GM21717 (cell line): ENCODE measurements around the gene NRAP.
"Not testable (repeated sequence)": the region's sequence is repeated elsewhere in the genome, so short reads cannot be mapped to it uniquely, and the experiment has no call there.

Source experiments
- ATAC-seq: cut with Tn5 transposase; IDR thresholded peaks from one replicate; pipeline ENCODE4 v1.9.1; 2021; ENCODE audit warnings: mild to moderate bottlenecking, moderate library complexity; ENCODE audit not compliant: unreplicated experiment

Gene NRAP

GRCh38 chr10:113681533-113682470 is 18.0 kb upstream of the NRAP start:
- ATAC-seq, result peak; percentile 64

GRCh38 chr10:113680190-113681111 is 16.6 kb upstream of the NRAP start:
- ATAC-seq, result peak; percentile 17

- ATAC-seq, result peak; percentile 73
Observed at GRCh38 chr10:113679463-113680189, 15.8 kb upstream of the NRAP start, which contains the start of gene CASP7. Gene CASP7 (plus strand): TSS chr10:113679912. CDS start chr10:113697494, 17,582 bp downstream.

GRCh38 chr10:113666682-113667252 is 2.9 kb upstream of the NRAP start:
- peak; percentile 78 for ATAC-seq

GRCh38 chr10:113665806-113666354 is 2.0 kb upstream of the NRAP start:
- ATAC-seq, result no peak

DNA sequence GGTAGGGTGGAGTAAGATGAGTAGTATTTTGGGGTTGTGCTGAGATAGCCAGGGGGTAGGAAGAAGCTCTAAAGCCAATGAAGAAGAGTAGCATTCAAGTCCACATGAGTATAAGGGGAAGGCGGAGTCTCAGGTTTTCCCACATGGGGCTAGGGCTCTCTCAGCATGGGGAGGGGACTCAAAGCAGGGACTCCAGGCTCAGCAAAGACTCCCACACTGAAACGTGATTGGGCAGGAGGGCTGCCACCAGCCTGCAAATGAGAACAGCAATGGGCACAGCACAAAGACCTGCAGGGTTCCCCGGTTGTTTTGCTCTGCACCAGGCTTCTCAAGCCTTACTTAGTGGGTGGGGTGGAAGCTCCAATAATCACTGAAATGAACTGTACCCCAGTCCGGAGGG is 1.5 kb upstream of the NRAP start:
- ATAC-seq, result no peak

GRCh38 chr10:113663142-113663541 is 699 bp downstream of the NRAP start:
- no peak for ATAC-seq

DNA sequence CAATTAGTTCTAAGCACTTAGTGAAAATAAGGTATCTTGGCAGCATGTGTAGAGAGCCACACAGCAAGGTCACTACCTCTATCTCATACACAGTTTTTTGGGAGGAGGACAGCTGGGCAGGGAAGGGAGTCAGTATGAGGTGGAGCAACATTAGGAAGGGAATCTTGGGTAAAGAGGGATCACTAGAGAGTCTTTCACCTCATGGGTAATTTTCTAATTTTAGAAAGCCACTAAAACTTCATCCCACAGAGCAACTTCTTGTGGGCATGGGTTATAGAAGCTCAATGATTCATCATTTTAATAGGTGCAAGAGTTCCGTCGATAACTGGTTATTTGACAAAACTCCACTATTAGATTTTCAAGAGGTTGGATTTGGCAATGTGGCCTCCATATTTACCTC is 2.5 kb downstream of the NRAP start:
- no peak for ATAC-seq

DNA sequence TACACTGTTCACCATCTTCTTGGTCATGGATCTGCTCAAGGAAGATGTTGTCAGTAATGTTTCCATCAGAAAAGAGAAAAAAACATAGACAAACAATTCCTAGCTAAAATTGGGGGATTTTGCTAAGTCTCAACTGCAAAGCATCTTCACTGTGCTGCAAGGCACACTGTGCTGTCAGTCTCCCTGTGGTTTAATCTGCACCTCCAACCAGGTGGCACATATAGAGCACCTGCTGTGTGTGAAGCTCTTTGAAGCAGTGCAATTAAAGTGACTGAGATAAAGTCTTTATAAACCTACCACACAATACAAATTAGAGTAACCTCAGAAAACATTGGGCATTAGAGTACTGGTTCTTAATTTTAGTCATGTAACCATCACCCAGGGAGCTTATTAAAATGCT is 6.3 kb downstream of the NRAP start:
- ATAC-seq, result no peak

DNA sequence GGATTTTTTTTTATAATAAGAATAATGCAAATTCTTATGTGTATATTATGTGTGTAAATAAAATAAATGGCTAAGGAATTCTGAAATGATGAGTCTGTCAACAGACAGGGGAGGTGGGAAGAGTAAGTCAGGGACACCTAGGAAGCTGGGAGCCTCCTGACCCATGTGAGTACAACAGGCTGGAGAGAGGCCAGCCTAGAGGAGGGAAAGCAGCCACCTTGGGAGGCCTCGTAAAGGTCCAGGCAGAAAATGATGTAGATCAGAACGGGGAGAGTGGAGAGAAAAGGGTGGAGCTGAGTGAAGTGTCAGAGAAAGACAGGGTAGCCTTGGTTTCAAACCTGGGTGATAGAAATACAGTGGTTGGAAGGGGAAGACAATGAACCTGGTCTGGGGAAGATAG is 6.9 kb downstream of the NRAP start:
- ATAC-seq, result no peak

GRCh38 chr10:113652456-113652855 is 11.4 kb downstream of the NRAP start:
- ATAC-seq, result not testable (repeated sequence)

DNA sequence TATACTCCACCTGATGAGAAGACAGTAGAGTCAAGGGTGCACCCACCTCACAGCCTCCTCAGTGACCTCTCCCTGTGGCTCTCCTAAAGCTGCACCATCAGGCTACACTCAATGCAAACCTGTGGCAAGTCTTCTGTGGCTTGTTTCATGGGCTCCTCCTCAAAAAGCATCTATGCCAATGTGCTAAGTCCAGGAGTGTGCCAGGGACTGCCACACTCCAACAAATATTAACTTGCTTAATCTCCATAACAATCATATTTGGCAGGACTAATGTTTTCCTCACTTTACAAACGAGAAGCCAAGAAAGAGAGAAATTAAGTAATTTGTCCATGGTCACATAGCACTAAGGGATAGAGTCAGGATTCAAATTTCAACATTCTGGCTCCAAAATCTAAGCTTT is 11.9 kb downstream of the NRAP start:
- no peak for ATAC-seq

GRCh38 chr10:113651021-113651420 is 12.8 kb downstream of the NRAP start:
- ATAC-seq, result no peak

DNA sequence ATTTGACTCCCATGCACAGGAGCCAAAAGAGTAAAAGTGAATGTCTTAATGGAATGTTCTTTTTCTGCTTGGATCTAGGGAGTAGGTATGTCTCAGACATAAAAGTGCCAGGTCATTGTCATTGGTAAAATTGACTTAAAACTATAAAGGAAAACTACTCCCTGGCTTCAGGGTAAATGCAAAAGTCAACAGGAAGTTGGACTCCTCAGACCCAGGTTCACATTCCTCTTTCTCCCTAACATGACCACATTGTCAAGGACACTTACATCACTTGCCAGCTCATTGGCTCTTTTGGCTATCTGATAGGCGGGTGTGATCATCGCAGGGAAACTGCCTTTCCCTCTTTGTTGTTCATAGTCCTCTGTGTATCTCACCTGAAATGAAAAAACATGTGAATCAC is 13.7 kb downstream of the NRAP start:
- no peak for ATAC-seq

DNA sequence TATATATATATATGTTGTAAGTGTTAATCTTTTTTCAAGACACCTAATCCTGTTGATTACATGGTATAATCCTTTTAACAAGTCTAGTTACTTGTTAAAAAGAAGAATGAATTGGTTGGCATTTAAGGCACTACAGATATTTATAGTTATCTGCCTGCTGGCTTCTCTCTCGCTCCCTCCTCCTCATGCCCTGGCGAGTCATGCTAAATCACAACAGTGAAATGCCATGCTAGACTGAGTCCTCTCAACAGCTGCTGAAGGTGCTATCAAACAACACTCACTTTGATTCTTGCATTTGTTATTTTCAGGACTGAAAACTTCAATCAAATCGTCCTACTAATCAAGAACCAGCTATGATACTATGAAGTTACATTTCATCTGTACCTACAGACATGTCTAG is 15.4 kb downstream of the NRAP start:
- no peak for ATAC-seq

GRCh38 chr10:113647812-113648211 is 16.0 kb downstream of the NRAP start:
- ATAC-seq, result no peak

DNA sequence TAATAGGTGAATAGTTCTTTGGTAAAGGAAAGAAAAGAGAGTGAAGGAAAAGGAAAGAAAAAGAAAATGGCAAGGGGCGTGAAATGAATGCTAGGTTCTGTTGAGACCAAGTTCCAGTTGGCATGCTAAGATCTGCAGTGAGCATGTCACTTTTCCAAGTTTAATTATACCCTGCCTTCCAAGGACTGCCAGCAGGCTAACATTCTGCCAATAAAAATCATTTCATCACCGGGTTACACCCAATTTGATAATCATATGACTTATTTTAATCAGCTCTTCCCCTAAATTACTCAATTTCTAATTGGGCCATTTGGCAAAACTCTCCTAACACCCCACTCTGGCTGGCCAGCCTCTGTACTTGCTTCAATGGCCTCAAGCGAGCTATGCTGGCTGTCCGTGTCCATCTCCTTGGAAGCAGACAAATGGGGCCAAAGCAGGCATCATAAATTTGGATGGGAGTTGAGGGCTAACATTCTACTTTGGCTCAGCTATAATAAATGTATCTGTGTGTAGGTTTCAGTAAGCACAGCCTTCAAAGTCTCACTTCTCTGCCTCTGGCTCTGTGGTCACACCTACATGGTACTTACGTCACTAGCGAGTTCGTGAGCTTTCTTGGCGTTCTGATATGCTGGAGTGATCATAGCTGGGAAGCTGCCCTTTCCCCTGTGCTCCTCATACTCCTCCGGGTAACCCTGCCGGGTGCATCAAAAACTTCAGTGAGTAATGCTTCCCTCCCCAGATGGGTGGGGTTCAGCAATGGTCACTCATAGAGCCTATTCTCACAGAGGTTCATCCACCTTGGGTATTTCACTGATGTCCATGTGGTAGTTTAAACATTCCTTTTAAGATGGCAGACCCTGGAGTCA is 17.3 kb downstream of the NRAP start:
- ATAC-seq, result no peak

- ATAC-seq, result no peak
Observed at GRCh38 chr10:113644185-113645120, 19.4 kb downstream of the NRAP start.
